Measurements from ENCODE around the gene HS3ST4. TPM values are rescaled to one million over a fixed set of nuclear protein-coding genes. Genes with fewer than 3 reads are reported as not detected.

The HS3ST4 gene
- total and polyA plus RNA-seq, 2 donors (not counting 1 experiment from before 2014, with no cell fraction given): not detected

GRCh38 chr16:25872369-25873070, 180.8 kb downstream of the HS3ST4 start:
- H4K20me1 ChIP-seq (ENCODE audit: control insufficient read depth, insufficient read depth, low read length, poor library complexity, severe bottlenecking): no peaks in the 10 kb centered on the region
- H3K79me2 ChIP-seq (ENCODE audit: control insufficient read depth, insufficient read depth, low read length): no peaks in the 10 kb centered on the region
- H3K4me1 ChIP-seq (ENCODE audit: control insufficient read depth in 2 of 2, insufficient read depth in 2 of 2, low read length in 2 of 2): no peaks in the 10 kb centered on the region
- TF ChIP-seq EZH2 (IDR thresholded peaks at IDR 0.05; ENCODE audit: borderline replicate concordance, insufficient read depth, low read depth, low read length, poor library complexity, severe bottlenecking): no peak
- TF ChIP-seq, protein P1, sequence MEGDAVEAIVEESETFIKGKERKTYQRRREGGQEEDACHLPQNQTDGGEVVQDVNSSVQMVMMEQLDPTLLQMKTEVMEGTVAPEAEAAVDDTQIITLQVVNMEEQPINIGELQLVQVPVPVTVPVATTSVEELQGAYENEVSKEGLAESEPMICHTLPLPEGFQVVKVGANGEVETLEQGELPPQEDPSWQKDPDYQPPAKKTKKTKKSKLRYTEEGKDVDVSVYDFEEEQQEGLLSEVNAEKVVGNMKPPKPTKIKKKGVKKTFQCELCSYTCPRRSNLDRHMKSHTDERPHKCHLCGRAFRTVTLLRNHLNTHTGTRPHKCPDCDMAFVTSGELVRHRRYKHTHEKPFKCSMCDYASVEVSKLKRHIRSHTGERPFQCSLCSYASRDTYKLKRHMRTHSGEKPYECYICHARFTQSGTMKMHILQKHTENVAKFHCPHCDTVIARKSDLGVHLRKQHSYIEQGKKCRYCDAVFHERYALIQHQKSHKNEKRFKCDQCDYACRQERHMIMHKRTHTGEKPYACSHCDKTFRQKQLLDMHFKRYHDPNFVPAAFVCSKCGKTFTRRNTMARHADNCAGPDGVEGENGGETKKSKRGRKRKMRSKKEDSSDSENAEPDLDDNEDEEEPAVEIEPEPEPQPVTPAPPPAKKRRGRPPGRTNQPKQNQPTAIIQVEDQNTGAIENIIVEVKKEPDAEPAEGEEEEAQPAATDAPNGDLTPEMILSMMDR (IDR thresholded peaks at IDR 0.05): no peak
- POLR2A ChIA-PET: no interaction called here
- no peaks in the 10 kb centered on the region for H3K9me3 ChIP-seq (ENCODE audit: control extremely low read depth in 1 of 3, control insufficient read depth in 2 of 3, insufficient read depth in 1 of 3, low read length in 2 of 3)
- no peak for DNase-seq
- no peaks in the 10 kb centered on the region for H3K27me3 ChIP-seq (replicated peaks in 1 of 4; ENCODE audit: control extremely low read depth in 1 of 4, control insufficient read depth in 3 of 4, insufficient read depth in 4 of 4, low read length in 3 of 4)
- H2AFZ ChIP-seq (ENCODE audit: insufficient read depth, low read depth, low read length, poor library complexity, severe bottlenecking): no peak overlapping the region
- H3K4me2 ChIP-seq (replicated peaks; ENCODE audit: low read depth, low read length, poor library complexity, severe bottlenecking): no peak overlapping the region
- intact Hi-C loops (cut with micrococcal nuclease): no loop called here
- H3K36me3 ChIP-seq (replicated peaks in 1 of 2; ENCODE audit: control extremely low read depth in 1 of 2, control insufficient read depth in 1 of 2, extremely low read depth in 1 of 2, insufficient read depth in 2 of 2, low read length in 1 of 2): no peaks in the 10 kb centered on the region
- no peak overlapping the region for H3K27ac ChIP-seq (ENCODE audit: low read length in 2 of 2)
- H3K9ac ChIP-seq (ENCODE audit: low read length): no peak overlapping the region
- H3K4me3 Mint-ChIP-seq: no peak overlapping the region
- H3K4me1 Mint-ChIP-seq: no peaks in the 10 kb centered on the region
- WGBS (ENCODE audit: insufficient coverage): 71% methylated on average over 1 of the region's 3 CpGs
- H3K27ac Mint-ChIP-seq: no peak overlapping the region
- H3K27me3 Mint-ChIP-seq: no peaks in the 10 kb centered on the region
- no peaks in the 10 kb centered on the region for H3K9me3 Mint-ChIP-seq (ENCODE audit: insufficient read depth)
- no peak overlapping the region for H3K4me3 ChIP-seq (ENCODE audit: control extremely low read depth in 1 of 5, extremely low read depth in 1 of 5, insufficient read depth in 1 of 5, low read depth in 2 of 5, low read length in 4 of 5)
- CTCF ChIA-PET: no interaction called here
- ATAC-seq (ENCODE audit: low read depth): no peak

GRCh38 chr16:25874196-25874595, 182.4 kb downstream of the HS3ST4 start:
- no peaks in the 10 kb centered on the region for H3K9me3 Mint-ChIP-seq (ENCODE audit: insufficient read depth)
- no peaks in the 10 kb centered on the region for H4K20me1 ChIP-seq (ENCODE audit: control insufficient read depth, insufficient read depth, low read length, poor library complexity, severe bottlenecking)
- no peak for DNase-seq

More at GRCh38 chr16:25874196-25874595, 182.4 kb downstream of the HS3ST4 start:
- H3K4me1 ChIP-seq (ENCODE audit: control insufficient read depth in 2 of 2, insufficient read depth in 2 of 2, low read length in 2 of 2): no peaks in the 10 kb centered on the region
- ChIA-PET POLR2A (no interaction called here), CTCF (no interaction called here)
- H3K4me3 Mint-ChIP-seq: no peak overlapping the region
- no peak overlapping the region for H3K27ac Mint-ChIP-seq
- H3K36me3 ChIP-seq (replicated peaks in 1 of 2; ENCODE audit: control extremely low read depth in 1 of 2, control insufficient read depth in 1 of 2, extremely low read depth in 1 of 2, insufficient read depth in 2 of 2, low read length in 1 of 2): no peaks in the 10 kb centered on the region
- no peaks in the 10 kb centered on the region for H3K27me3 ChIP-seq (replicated peaks in 1 of 4; ENCODE audit: control extremely low read depth in 1 of 4, control insufficient read depth in 3 of 4, insufficient read depth in 4 of 4, low read length in 3 of 4)
- H3K4me2 ChIP-seq (replicated peaks; ENCODE audit: low read depth, low read length, poor library complexity, severe bottlenecking): no peak overlapping the region
- ATAC-seq (ENCODE audit: low read depth): no peak
- no peak overlapping the region for H2AFZ ChIP-seq (ENCODE audit: insufficient read depth, low read depth, low read length, poor library complexity, severe bottlenecking)
- H3K79me2 ChIP-seq (ENCODE audit: control insufficient read depth, insufficient read depth, low read length): no peaks in the 10 kb centered on the region
- intact Hi-C loops (cut with micrococcal nuclease): no loop called here
- H3K9me3 ChIP-seq (ENCODE audit: control extremely low read depth in 1 of 3, control insufficient read depth in 2 of 3, insufficient read depth in 1 of 3, low read length in 2 of 3): no peaks in the 10 kb centered on the region
- TF ChIP-seq, protein P1 (IDR thresholded peaks at IDR 0.05): no peak
- no peak for TF ChIP-seq EZH2 (IDR thresholded peaks at IDR 0.05; ENCODE audit: borderline replicate concordance, insufficient read depth, low read depth, low read length, poor library complexity, severe bottlenecking)
- H3K27ac ChIP-seq (ENCODE audit: low read length in 2 of 2): no peak overlapping the region
- H3K9ac ChIP-seq (ENCODE audit: low read length): no peak overlapping the region
- no peak overlapping the region for H3K4me3 ChIP-seq (ENCODE audit: control extremely low read depth in 1 of 5, extremely low read depth in 1 of 5, insufficient read depth in 1 of 5, low read depth in 2 of 5, low read length in 4 of 5)
- no peaks in the 10 kb centered on the region for H3K27me3 Mint-ChIP-seq
- no peaks in the 10 kb centered on the region for H3K4me1 Mint-ChIP-seq

Measured in B cell (primary cell).